OCI-LY7 (cell line): Measurements from ENCODE around the gene SURF1. TPM values are rescaled to one million over a fixed set of nuclear protein-coding genes. Genes with fewer than 3 reads are reported as not detected.
A peak's percentile ranks its signal among the peaks of the same experiment; 100 is the strongest.

ENCODE experiments used
- BruUV-seq: library from RNA; stranded (reverse); fragments of 400-500 nt; replicated peaks from 2 replicates; lab custom pipeline; 2021; lab: Mats Ljungman, UMichigan
- CTCF ChIA-PET: fragments of 300-600 bp; sonication (Branson Sonifier 250); formaldehyde crosslinking; loops from one replicate; lab custom pipeline; 2022; ENCODE audit warnings: antibody characterized with exemption; ENCODE audit not compliant: unreplicated experiment; lab: Charles Lee
- POLR2A ChIA-PET: fragments of 300-600 bp; sonication (Branson Sonifier 250); formaldehyde crosslinking; loops from one replicate; lab custom pipeline; 2022; ENCODE audit warnings: antibody characterized with exemption; lab: Charles Lee
- DNase-seq: peaks from one replicate; pipeline ENCODE4 v3.0.0-alpha.2; 2015; ENCODE audit warnings: low spot score
- H2AFZ ChIP-seq: fragments of 200-600 bp; sonication (generic), shearing (Covaris generic); 2 replicates; pipeline ENCODE4 v1.6.1; 2014; ENCODE audit warnings: mild to moderate bottlenecking, antibody characterized with exemption, low read length, moderate library complexity
- H3K27ac ChIP-seq: fragments of 200-600 bp; sonication (generic); 2 replicates; pipeline ENCODE4 v1.5.1; 2014; ENCODE audit warnings: mixed run types, low read depth, mild to moderate bottlenecking, moderate library complexity, low read length, inconsistent platforms; ENCODE audit not compliant: poor library complexity, severe bottlenecking
- H3K36me3 ChIP-seq: fragments of 200-600 bp; sonication (generic); 2 replicates; pipeline ENCODE4 v1.6.1; 2014; ENCODE audit warnings: mild to moderate bottlenecking, antibody characterized with exemption, low read length, moderate library complexity, mixed read lengths; ENCODE audit not compliant: insufficient read depth
- H3K4me1 ChIP-seq: fragments of 200-600 bp; sonication (generic); 2 replicates; pipeline ENCODE4 v1.5.1; 2014; ENCODE audit warnings: mild to moderate bottlenecking, low read length; ENCODE audit not compliant: insufficient read depth, poor library complexity, severe bottlenecking
- H3K4me2 ChIP-seq: fragments of 200-600 bp; sonication (generic); 2 replicates; pipeline ENCODE4 v1.6.1; 2014; ENCODE audit warnings: mild to moderate bottlenecking, low read length
- H3K4me3 ChIP-seq: fragments of 200-600 bp; sonication (generic); 2 replicates; pipeline ENCODE4 v1.5.1; 2014; ENCODE audit warnings: mild to moderate bottlenecking, low read depth, low read length; ENCODE audit not compliant: poor library complexity, severe bottlenecking
- H3K79me2 ChIP-seq: fragments of 200-600 bp; sonication (generic); 2 replicates; pipeline ENCODE4 v1.6.1; 2016; ENCODE audit warnings: low read depth, mild to moderate bottlenecking, low read length, moderate library complexity, mixed read lengths; ENCODE audit not compliant: insufficient read depth
- H3K9me2 ChIP-seq: fragments of 200-600 bp; sonication (generic); 2 replicates; pipeline ENCODE4 v1.6.1; 2016; ENCODE audit warnings: mild to moderate bottlenecking, low read length, mixed read lengths; ENCODE audit not compliant: insufficient read depth
- H3K9me3 ChIP-seq: fragments of 200-600 bp; sonication (generic); 2 replicates; pipeline ENCODE4 v1.6.1; 2014; ENCODE audit warnings: mild to moderate bottlenecking, mixed run types, low read length, mixed read lengths
- H4K20me1 ChIP-seq: fragments of 200-600 bp; sonication (generic); 2 replicates; pipeline ENCODE4 v1.6.1; 2014; ENCODE audit warnings: mild to moderate bottlenecking, antibody characterized with exemption, low read length, moderate library complexity, mixed read lengths; ENCODE audit not compliant: insufficient read depth
- CTCF ChIP-seq: fragments of 200-600 bp; sonication (generic); conservative IDR thresholded peaks from 2 replicates; pipeline ENCODE4 v1.5.1; 2014; ENCODE audit warnings: mild to moderate bottlenecking, antibody characterized with exemption, low read length, moderate library complexity, mixed read lengths
- EZH2phosphoT487 ChIP-seq: fragments of 200-600 bp; sonication (generic); IDR thresholded peaks from 2 replicates; pipeline ENCODE4 v1.6.1; 2018; ENCODE audit warnings: low read depth, borderline replicate concordance, mild to moderate bottlenecking, mixed run types, antibody characterized with exemption, low read length, moderate library complexity, mixed read lengths
- intact Hi-C: fragments of 100-400 bp; cut with micrococcal nuclease; formaldehyde crosslinking; loops from one replicate; pipeline ENCODE4 v1.10.0; 2022; ENCODE audit not compliant: unreplicated experiment
- total RNA-seq, 2 experiments: library from RNA; depleted of rRNA in 1 of 2; stranded (reverse); fragments of >200 nt in 1 of 2; shearing (Covaris generic) in 1 of 2; gene quantifications; 2 replicates each; pipeline ENCODE4 v1.2.3, GENCODE V29; 2014 to 2022

SURF1 gene
- total RNA-seq, 2 experiments from 2014 or later = 22.9 to 38.9 TPM

- no TSS peak for BruUV-seq
- H3K27ac ChIP-seq = no peak overlapping the region
- H3K4me1 ChIP-seq = peaks cover 10% of the 10 kb centered on the region
- H4K20me1 ChIP-seq = no peaks in the 10 kb centered on the region
- CTCF ChIA-PET = interaction anchor here (0.6 kb wide), 1 partner anchor 643 kb away, joined by 3 read pairs; no protein-coding TSS in a partner anchor
- H3K9me3 ChIP-seq = no peaks in the 10 kb centered on the region
- peaks cover 72% of the 10 kb centered on the region for H3K36me3 ChIP-seq
- no peak overlapping the region for H3K4me3 ChIP-seq
- no peak for DNase-seq
- TF ChIP-seq EZH2phosphoT487 = no peak
- no peak for TF ChIP-seq CTCF
- intact Hi-C loops = no loop called here
- POLR2A ChIA-PET = no interaction called here
- no peaks in the 10 kb centered on the region for H3K9me2 ChIP-seq
- no peak overlapping the region for H3K4me2 ChIP-seq
- peaks cover 3% of the 10 kb centered on the region; the same call in 1 of the 2 replicates for H3K79me2 ChIP-seq
- no peak overlapping the region for H2AFZ ChIP-seq
These were observed 4.4 kb upstream of the SURF1 start for GRCh38 chr9:133360400-133361393.

GRCh38 chr9:133359399-133360175, 3.3 kb upstream of the SURF1 start:
- DNase-seq = no peak
- Histone ChIP-seq H3K27ac (no peak overlapping the region), H3K9me2 (no peaks in the 10 kb centered on the region), H2AFZ (no peak overlapping the region), H3K4me1 (peaks cover 21% of the 10 kb centered on the region), H4K20me1 (no peaks in the 10 kb centered on the region), H3K4me3 (no peak overlapping the region), H3K36me3 (peaks cover 61% of the 10 kb centered on the region), H3K79me2 (peaks cover 8% of the 10 kb centered on the region; the same call in 1 of the 2 replicates), H3K4me2 (no peak overlapping the region), H3K9me3 (no peaks in the 10 kb centered on the region)
- ChIA-PET CTCF (no interaction called here), POLR2A (no interaction called here)
- no TSS peak for BruUV-seq
- no peak for TF ChIP-seq EZH2phosphoT487
- TF ChIP-seq CTCF = peak; percentile 50
- intact Hi-C loops = loop anchor here (5.0 kb wide), 1 partner anchor 103 kb away; no protein-coding TSS in a partner anchor
